HepG2 (cell line): ENCODE measurements around the gene ERFL. TPM values are rescaled to one million over a fixed set of nuclear protein-coding genes. Genes with fewer than 3 reads are reported as not detected.

ENCODE experiments used
- CBX5 ChIP-seq: sonication (generic); formaldehyde crosslinking; IDR thresholded peaks from 2 replicates; pipeline ENCODE4 v1.4.0; 2020; ENCODE audit warnings: missing genetic modification reagents, borderline replicate concordance
- CHCHD3 ChIP-seq: sonication (generic); formaldehyde crosslinking; IDR thresholded peaks from 2 replicates; pipeline ENCODE4 v1.8.0; 2022; ENCODE audit warnings: mild to moderate bottlenecking, missing genetic modification reagents, moderate library complexity
- ELF4 ChIP-seq: sonication (generic); formaldehyde crosslinking; IDR thresholded peaks from 2 replicates; pipeline ENCODE4 v1.5.0; 2020; ENCODE audit warnings: missing genetic modification reagents, mild to moderate bottlenecking, moderate library complexity, borderline replicate concordance
- FOXA3 ChIP-seq: IDR thresholded peaks from 2 replicates; pipeline ENCODE4 v1.6.1; 2016; ENCODE audit warnings: missing genetic modification reagents, missing compliant biosample characterization
- FOXK2 ChIP-seq: fragments of 450-650 bp; IDR thresholded peaks from 2 replicates; pipeline ENCODE4 v1.6.1; 2016
- KDM6A ChIP-seq: IDR thresholded peaks from 2 replicates; pipeline ENCODE4 v1.6.1; 2016; ENCODE audit warnings: low read depth
- KLF11 ChIP-seq: IDR thresholded peaks from 2 replicates; pipeline ENCODE4 v1.6.1; 2016; ENCODE audit warnings: missing compliant biosample characterization
- KLF12 ChIP-seq: sonication (generic); formaldehyde crosslinking; IDR thresholded peaks from 2 replicates; pipeline ENCODE4 v1.4.0; 2020; ENCODE audit warnings: missing genetic modification reagents, borderline replicate concordance
- MEF2D ChIP-seq: sonication (generic); formaldehyde crosslinking; IDR thresholded peaks from 2 replicates; pipeline ENCODE4 v1.5.1; 2020; ENCODE audit warnings: mild to moderate bottlenecking, missing genetic modification reagents
- MIER3 ChIP-seq: IDR thresholded peaks from 2 replicates; pipeline ENCODE4 v1.6.1; 2016; ENCODE audit warnings: missing compliant biosample characterization, borderline replicate concordance
- SAFB2 ChIP-seq: sonication (generic); formaldehyde crosslinking; IDR thresholded peaks from 2 replicates; pipeline ENCODE4 v1.5.1; 2020; ENCODE audit warnings: missing genetic modification reagents, low read depth, mild to moderate bottlenecking, borderline replicate concordance
- ZNF382 ChIP-seq: sonication (generic); formaldehyde crosslinking; IDR thresholded peaks from 2 replicates; pipeline ENCODE4 v1.5.0; 2020; ENCODE audit warnings: missing genetic modification reagents, mild to moderate bottlenecking, borderline replicate concordance
- ZNF543 ChIP-seq: sonication (generic); formaldehyde crosslinking; IDR thresholded peaks from 2 replicates; pipeline ENCODE4 v1.4.0; 2020; ENCODE audit warnings: mild to moderate bottlenecking, missing genetic modification reagents
- ZNF570 ChIP-seq: sonication (generic); formaldehyde crosslinking; IDR thresholded peaks from 2 replicates; pipeline ENCODE4 v1.4.0; 2020; ENCODE audit warnings: mild to moderate bottlenecking, missing genetic modification reagents, borderline replicate concordance
- ZNF605 ChIP-seq: sonication (generic); formaldehyde crosslinking; IDR thresholded peaks from 2 replicates; pipeline ENCODE4 v1.8.0; 2022; ENCODE audit warnings: mild to moderate bottlenecking, missing genetic modification reagents
- ZNF670 ChIP-seq: sonication (generic); formaldehyde crosslinking; IDR thresholded peaks from 2 replicates; pipeline ENCODE4 v1.8.0; 2022; ENCODE audit warnings: mild to moderate bottlenecking, missing genetic modification reagents, borderline replicate concordance
- polyA plus RNA-seq, 8 experiments: library from polyadenylated mRNA; depleted of rRNA in 3 of 8; stranded (reverse) in 7 of 8; unstranded in 1 of 8; fragments of >200 nt; fragmentation: Illumina TruSeq in 4 of 8; extraction: Trizol in 4 of 8; gene quantifications; 2 replicates each; pipeline versions ENCODE4 v1.2.1 to v1.2.3, GENCODE V29; 2011 to 2016; ENCODE audit warnings: low read depth in 4 of 8, missing spikeins in 1 of 8, mixed read lengths in 1 of 8; ENCODE audit not compliant: insufficient read depth in 1 of 8
- total RNA-seq, 5 experiments: library from RNA; depleted of rRNA; stranded (reverse); fragments of >200 nt; fragmentation: Illumina TruSeq; extraction: Trizol; gene quantifications; 2 replicates each; pipeline ENCODE4 v1.2.3, GENCODE V29; 2016; ENCODE audit warnings: low read depth in 1 of 5
- TF ChIP-seq, protein P1 (sequence below): sonication (generic); formaldehyde crosslinking; IDR thresholded peaks from 2 replicates; pipeline ENCODE4 v1.4.0; 2020; ENCODE audit warnings: missing genetic modification reagents, borderline replicate concordance
- TF ChIP-seq, protein P2 (sequence below): sonication (generic); formaldehyde crosslinking; conservative IDR thresholded peaks from 2 replicates; pipeline ENCODE4 v1.4.0; 2020; ENCODE audit warnings: missing genetic modification reagents
- TF ChIP-seq, protein P3 (sequence below): sonication (generic); formaldehyde crosslinking; IDR thresholded peaks from 2 replicates; pipeline ENCODE4 v1.8.1; 2023; ENCODE audit warnings: mild to moderate bottlenecking, moderate library complexity, missing genetic modification reagents
- TF ChIP-seq, protein P4 (sequence below): sonication (generic); formaldehyde crosslinking; IDR thresholded peaks from 2 replicates; pipeline ENCODE4 v1.4.0; 2020; ENCODE audit warnings: missing genetic modification reagents

The ERFL gene
- total and polyA plus RNA-seq, 2 of the 13 experiments (the other 11 are each of a cell fraction or from before 2014, with no cell fraction given), result not detected

DNA sequence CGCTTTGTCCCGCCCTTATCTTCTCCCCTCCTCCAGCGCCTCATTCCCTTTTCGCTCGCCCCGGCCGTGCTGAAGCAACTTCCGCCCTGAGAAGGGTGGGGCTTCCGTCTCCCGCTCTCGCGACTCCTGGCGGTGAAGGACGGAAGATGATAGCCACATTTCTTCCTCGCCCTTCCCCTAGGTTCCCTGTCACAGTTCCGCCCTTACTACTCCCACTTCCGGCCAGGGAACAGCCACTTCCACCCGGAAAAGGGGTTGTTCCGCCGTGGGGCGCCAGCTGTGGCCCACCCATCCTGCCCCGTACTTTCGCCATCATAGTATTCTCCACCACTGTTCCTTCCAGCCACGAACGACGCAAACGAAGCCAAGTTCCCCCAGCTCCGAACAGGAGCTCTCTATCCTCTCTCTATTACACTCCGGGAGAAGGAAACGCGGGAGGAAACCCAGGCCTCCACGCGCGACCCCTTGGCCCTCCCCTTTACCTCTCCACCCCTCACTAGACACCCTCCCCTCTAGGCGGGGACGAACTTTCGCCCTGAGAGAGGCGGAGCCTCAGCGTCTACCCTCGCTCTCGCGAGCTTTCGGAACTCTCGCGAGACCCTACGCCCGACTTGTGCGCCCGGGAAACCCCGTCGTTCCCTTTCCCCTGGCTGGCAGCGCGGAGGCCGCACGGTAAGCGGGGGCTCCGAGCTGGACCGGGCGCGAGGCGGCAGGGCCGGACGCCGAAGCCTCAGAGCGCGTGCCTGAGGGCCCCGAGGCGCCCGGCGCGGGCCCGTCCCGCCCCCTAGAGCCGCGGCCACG is 68.4 kb downstream of the ERFL start, which contains the start of gene RPS19 (continued):
- TF ChIP-seq, protein P1, sequence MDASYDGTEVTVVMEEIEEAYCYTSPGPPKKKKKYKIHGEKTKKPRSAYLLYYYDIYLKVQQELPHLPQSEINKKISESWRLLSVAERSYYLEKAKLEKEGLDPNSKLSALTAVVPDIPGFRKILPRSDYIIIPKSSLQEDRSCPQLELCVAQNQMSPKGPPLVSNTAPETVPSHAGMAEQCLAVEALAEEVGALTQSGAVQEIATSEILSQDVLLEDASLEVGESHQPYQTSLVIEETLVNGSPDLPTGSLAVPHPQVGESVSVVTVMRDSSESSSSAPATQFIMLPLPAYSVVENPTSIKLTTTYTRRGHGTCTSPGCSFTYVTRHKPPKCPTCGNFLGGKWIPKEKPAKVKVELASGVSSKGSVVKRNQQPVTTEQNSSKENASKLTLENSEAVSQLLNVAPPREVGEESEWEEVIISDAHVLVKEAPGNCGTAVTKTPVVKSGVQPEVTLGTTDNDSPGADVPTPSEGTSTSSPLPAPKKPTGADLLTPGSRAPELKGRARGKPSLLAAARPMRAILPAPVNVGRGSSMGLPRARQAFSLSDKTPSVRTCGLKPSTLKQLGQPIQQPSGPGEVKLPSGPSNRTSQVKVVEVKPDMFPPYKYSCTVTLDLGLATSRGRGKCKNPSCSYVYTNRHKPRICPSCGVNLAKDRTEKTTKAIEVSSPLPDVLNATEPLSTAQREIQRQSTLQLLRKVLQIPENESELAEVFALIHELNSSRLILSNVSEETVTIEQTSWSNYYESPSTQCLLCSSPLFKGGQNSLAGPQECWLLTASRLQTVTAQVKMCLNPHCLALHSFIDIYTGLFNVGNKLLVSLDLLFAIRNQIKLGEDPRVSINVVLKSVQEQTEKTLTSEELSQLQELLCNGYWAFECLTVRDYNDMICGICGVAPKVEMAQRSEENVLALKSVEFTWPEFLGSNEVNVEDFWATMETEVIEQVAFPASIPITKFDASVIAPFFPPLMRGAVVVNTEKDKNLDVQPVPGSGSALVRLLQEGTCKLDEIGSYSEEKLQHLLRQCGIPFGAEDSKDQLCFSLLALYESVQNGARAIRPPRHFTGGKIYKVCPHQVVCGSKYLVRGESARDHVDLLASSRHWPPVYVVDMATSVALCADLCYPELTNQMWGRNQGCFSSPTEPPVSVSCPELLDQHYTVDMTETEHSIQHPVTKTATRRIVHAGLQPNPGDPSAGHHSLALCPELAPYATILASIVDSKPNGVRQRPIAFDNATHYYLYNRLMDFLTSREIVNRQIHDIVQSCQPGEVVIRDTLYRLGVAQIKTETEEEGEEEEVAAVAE (CRISPR knock-in tag), result peak; percentile 62
- TF ChIP-seq ZNF670, result peak; percentile 54; the same call in 1 of the 2 replicates
- peak; percentile 78; the same call in 1 of the 2 replicates for TF ChIP-seq ZNF605 (CRISPR knock-in tag)
- peak; percentile 75; the same call in 1 of the 2 replicates for TF ChIP-seq MEF2D (CRISPR knock-in tag)
- no peak for TF ChIP-seq KLF11 (CRISPR knock-in tag)
- TF ChIP-seq CBX5, result peak; percentile 53; the same call in 1 of the 2 replicates
- TF ChIP-seq KLF12 (CRISPR knock-in tag), result no peak
- TF ChIP-seq, protein P2, sequence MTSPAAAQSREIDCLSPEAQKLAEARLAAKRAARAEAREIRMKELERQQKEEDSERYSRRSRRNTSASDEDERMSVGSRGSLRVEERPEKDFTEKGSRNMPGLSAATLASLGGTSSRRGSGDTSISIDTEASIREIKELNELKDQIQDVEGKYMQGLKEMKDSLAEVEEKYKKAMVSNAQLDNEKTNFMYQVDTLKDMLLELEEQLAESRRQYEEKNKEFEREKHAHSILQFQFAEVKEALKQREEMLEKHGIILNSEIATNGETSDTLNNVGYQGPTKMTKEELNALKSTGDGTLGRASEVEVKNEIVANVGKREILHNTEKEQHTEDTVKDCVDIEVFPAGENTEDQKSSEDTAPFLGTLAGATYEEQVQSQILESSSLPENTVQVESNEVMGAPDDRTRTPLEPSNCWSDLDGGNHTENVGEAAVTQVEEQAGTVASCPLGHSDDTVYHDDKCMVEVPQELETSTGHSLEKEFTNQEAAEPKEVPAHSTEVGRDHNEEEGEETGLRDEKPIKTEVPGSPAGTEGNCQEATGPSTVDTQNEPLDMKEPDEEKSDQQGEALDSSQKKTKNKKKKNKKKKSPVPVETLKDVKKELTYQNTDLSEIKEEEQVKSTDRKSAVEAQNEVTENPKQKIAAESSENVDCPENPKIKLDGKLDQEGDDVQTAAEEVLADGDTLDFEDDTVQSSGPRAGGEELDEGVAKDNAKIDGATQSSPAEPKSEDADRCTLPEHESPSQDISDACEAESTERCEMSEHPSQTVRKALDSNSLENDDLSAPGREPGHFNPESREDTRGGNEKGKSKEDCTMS (CRISPR knock-in tag), result no peak
- TF ChIP-seq ELF4 (CRISPR knock-in tag), result peak; percentile 99
- TF ChIP-seq, protein P3, sequence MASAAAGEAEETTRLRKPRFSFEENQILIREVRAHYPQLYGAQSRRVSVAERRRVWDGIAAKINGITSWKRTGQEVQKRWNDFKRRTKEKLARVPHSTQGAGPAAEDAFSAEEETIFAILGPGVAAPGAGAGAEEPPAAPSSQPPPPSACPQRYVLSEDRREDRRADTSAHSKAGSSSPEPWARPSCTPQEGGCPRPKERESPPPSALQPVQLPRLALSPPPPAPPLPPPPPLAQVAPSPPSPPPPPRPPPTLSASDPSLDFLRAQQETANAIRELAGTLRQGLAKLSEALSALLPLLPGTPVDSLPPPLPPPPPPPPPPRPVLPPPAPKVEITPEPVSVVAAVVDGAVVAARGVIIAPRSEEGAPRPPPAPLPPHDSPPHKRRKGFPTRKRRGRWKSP (CRISPR knock-in tag), result peak; percentile 33; the same call in 1 of the 2 replicates
- TF ChIP-seq SAFB2, result no peak; the same call in 1 of the 2 replicates
- TF ChIP-seq ZNF382, result no peak
- TF ChIP-seq ZNF570 (CRISPR knock-in tag), result no peak
- TF ChIP-seq, protein P4, sequence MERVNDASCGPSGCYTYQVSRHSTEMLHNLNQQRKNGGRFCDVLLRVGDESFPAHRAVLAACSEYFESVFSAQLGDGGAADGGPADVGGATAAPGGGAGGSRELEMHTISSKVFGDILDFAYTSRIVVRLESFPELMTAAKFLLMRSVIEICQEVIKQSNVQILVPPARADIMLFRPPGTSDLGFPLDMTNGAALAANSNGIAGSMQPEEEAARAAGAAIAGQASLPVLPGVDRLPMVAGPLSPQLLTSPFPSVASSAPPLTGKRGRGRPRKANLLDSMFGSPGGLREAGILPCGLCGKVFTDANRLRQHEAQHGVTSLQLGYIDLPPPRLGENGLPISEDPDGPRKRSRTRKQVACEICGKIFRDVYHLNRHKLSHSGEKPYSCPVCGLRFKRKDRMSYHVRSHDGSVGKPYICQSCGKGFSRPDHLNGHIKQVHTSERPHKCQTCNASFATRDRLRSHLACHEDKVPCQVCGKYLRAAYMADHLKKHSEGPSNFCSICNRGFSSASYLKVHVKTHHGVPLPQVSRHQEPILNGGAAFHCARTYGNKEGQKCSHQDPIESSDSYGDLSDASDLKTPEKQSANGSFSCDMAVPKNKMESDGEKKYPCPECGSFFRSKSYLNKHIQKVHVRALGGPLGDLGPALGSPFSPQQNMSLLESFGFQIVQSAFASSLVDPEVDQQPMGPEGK, result peak; percentile 78
- no peak for TF ChIP-seq FOXK2
- TF ChIP-seq KDM6A, result no peak
- TF ChIP-seq MIER3, result peak; percentile 57; the same call in 1 of the 2 replicates
- no peak for TF ChIP-seq CHCHD3 (CRISPR knock-in tag)
- no peak for TF ChIP-seq ZNF543 (CRISPR knock-in tag)
- no peak for TF ChIP-seq FOXA3 (CRISPR knock-in tag)
